Epithelial cell of proximal tubule (primary cell): ENCODE measurements around the gene NDUFAF7. TPM values are rescaled to one million over a fixed set of nuclear protein-coding genes. Genes with fewer than 3 reads are reported as not detected.

Source experiments
- DNase-seq: peaks from one replicate; pipeline ENCODE4 v3.0.0-alpha.2; 2011; ENCODE audit warnings: low read depth
- H3K4me3 ChIP-seq: 2 replicates; pipeline ENCODE4 v1.5.1; 2011; ENCODE audit warnings: low read depth, mild to moderate bottlenecking, low read length
- total RNA-seq: library from RNA; depleted of rRNA; stranded (reverse); fragments of >200 nt; gene quantifications from 2 replicates; pipeline ENCODE4 v1.2.3, GENCODE V29; 2015
- TF ChIP-seq, protein P1 (sequence below): conservative IDR thresholded peaks from 2 replicates; pipeline ENCODE4 v1.5.1; 2012; ENCODE audit warnings: low read depth, mild to moderate bottlenecking, low read length

The NDUFAF7 gene
- total RNA-seq, 1 donor from 2014 or later, result 11.5 TPM

GRCh38 chr2:37262522-37262921, 31.1 kb downstream of the NDUFAF7 start:
- TF ChIP-seq, protein P1, sequence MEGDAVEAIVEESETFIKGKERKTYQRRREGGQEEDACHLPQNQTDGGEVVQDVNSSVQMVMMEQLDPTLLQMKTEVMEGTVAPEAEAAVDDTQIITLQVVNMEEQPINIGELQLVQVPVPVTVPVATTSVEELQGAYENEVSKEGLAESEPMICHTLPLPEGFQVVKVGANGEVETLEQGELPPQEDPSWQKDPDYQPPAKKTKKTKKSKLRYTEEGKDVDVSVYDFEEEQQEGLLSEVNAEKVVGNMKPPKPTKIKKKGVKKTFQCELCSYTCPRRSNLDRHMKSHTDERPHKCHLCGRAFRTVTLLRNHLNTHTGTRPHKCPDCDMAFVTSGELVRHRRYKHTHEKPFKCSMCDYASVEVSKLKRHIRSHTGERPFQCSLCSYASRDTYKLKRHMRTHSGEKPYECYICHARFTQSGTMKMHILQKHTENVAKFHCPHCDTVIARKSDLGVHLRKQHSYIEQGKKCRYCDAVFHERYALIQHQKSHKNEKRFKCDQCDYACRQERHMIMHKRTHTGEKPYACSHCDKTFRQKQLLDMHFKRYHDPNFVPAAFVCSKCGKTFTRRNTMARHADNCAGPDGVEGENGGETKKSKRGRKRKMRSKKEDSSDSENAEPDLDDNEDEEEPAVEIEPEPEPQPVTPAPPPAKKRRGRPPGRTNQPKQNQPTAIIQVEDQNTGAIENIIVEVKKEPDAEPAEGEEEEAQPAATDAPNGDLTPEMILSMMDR, result no peak
- H3K4me3 ChIP-seq, result no peak overlapping the region
- no peak for DNase-seq

GRCh38 chr2:37263839-37264238, 32.4 kb downstream of the NDUFAF7 start:
- DNase-seq, result no peak
- TF ChIP-seq, protein P1, result no peak
- no peak overlapping the region for H3K4me3 ChIP-seq

DNA sequence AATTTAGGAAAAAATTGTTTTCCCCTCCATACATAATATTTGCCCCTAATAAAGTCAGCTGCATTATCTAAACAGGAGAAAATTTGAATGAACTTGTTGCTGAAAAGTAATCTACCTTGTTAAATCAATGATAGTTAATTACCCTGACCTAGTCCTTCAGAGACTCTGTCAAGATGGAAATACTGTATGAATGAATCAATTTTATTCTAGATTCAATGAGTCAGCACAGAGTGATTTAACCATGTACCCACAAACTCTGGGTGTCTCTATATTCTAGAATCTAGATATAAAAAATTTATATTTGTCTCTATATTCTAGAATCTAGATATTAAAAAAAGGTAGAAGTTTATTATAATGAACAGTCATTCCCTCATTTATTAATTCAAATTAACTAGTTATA, 36.2 kb downstream of the NDUFAF7 start:
- TF ChIP-seq, protein P1, result no peak
- H3K4me3 ChIP-seq, result no peak overlapping the region
- DNase-seq, result no peak

GRCh38 chr2:37268111-37268510, 36.7 kb downstream of the NDUFAF7 start:
- TF ChIP-seq, protein P1, result no peak
- H3K4me3 ChIP-seq, result no peak overlapping the region
- DNase-seq, result no peak

- TF ChIP-seq, protein P1, result no peak
Observed at GRCh38 chr2:37271376-37272067, 40.1 kb downstream of the NDUFAF7 start.

GRCh38 chr2:37274359-37274965, 43.0 kb downstream of the NDUFAF7 start:
- TF ChIP-seq, protein P1, result no peak
- no peak for DNase-seq
- no peak overlapping the region for H3K4me3 ChIP-seq

More at GRCh38 chr2:37271376-37272067, 40.1 kb downstream of the NDUFAF7 start:
- no peak overlapping the region for H3K4me3 ChIP-seq
- DNase-seq, result no peak

GRCh38 chr2:37276291-37276690, 44.8 kb downstream of the NDUFAF7 start:
- TF ChIP-seq, protein P1, result no peak
- DNase-seq, result no peak
- no peak overlapping the region for H3K4me3 ChIP-seq
